Right lung (tissue), 5 donors: ENCODE measurements around the gene PITPNB. TPM values are rescaled to one million over a fixed set of nuclear protein-coding genes. Genes with fewer than 3 reads are reported as not detected.
A peak's percentile ranks its signal among the peaks of the same experiment; 100 is the strongest.

Experiments
- DNase-seq, 2 donors: peaks; one replicate each; pipeline ENCODE4 v3.0.0-alpha.2; 2013
- polyA plus RNA-seq, 5 donors: library from polyadenylated mRNA; unstranded; fragments of 120-200 nt; gene quantifications; one replicate each; pipeline versions ENCODE4 v1.2.1 to v1.2.3, GENCODE V29; 2013; ENCODE audit warnings: inconsistent platforms in 1 of 5, low replicate concordance in 1 of 5; ENCODE audit not compliant: insufficient read length in 5 of 5, insufficient read depth in 1 of 5

Gene PITPNB
- polyA plus RNA-seq, 5 donors: 59.1 to 81.1 (median 71.4) TPM

GRCh38 chr22:27925331-27925730 is 6.3 kb upstream of the PITPNB start:
- DNase-seq: no peak

GRCh38 chr22:27919942-27920755 is 1.1 kb upstream of the PITPNB start:
- DNase-seq: peak in 1 of 2 donors; percentile 59

- DNase-seq: peak; percentile 72 to 73
Measured at GRCh38 chr22:27918341-27919221, 475 bp downstream of the PITPNB start.

GRCh38 chr22:27915986-27916385 is 3.1 kb downstream of the PITPNB start:
- DNase-seq: no peak

GRCh38 chr22:27913162-27913741 is 5.8 kb downstream of the PITPNB start:
- DNase-seq: peak; percentile 61 to 70

GRCh38 chr22:27912101-27912500 is 7.0 kb downstream of the PITPNB start:
- DNase-seq: no peak

- no peak for DNase-seq
Measured at GRCh38 chr22:27911330-27911729, 7.7 kb downstream of the PITPNB start.

GRCh38 chr22:27906241-27906640 is 12.8 kb downstream of the PITPNB start:
- DNase-seq: no peak

- DNase-seq: no peak
Measured at GRCh38 chr22:27905653-27906052, 13.4 kb downstream of the PITPNB start.

GRCh38 chr22:27903805-27904473 is 15.1 kb downstream of the PITPNB start:
- no peak for DNase-seq

- no peak for DNase-seq
Measured at GRCh38 chr22:27900153-27900552, 18.9 kb downstream of the PITPNB start.

GRCh38 chr22:27896245-27896644 is 22.8 kb downstream of the PITPNB start:
- no peak for DNase-seq

GRCh38 chr22:27895600-27895999 is 23.5 kb downstream of the PITPNB start:
- no peak for DNase-seq

- no peak for DNase-seq
Measured at GRCh38 chr22:27892811-27893210, 26.2 kb downstream of the PITPNB start.

- DNase-seq: no peak
Measured at GRCh38 chr22:27892064-27892463, 27.0 kb downstream of the PITPNB start.

GRCh38 chr22:27888310-27888709 is 30.7 kb downstream of the PITPNB start:
- DNase-seq: no peak

- no peak for DNase-seq
Measured at GRCh38 chr22:27886843-27887151, 32.3 kb downstream of the PITPNB start.

GRCh38 chr22:27885977-27886842 is 32.8 kb downstream of the PITPNB start:
- DNase-seq: peak in 1 of 2 donors; percentile 43

- DNase-seq: no peak
Measured at GRCh38 chr22:27883656-27884350, 35.3 kb downstream of the PITPNB start.
